ENCODE measurements around the gene HYOU1.

DNA sequence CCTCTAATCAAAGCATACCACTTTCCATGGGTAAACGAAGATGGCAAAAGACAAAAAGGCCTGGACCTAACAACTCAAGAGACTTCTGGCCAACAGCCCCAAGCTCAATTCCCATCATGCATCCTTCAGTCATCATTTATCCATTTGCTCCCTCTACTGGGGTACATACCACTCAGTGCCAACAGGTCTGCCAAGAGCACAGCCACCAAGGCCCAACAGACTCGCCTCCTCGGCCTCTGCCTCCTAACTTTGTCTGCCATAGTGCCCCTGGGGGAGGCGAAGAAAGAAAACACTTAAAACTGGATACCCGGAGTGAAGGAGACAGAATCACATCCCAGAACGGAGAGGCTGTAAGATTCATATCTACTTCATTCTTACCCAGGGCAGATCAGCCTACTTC, 1.1 kb downstream of the HYOU1 start:
- no peak for TF ChIP-seq EP300 (IDR thresholded peaks at IDR 0.05)
- TF ChIP-seq, protein P1, sequence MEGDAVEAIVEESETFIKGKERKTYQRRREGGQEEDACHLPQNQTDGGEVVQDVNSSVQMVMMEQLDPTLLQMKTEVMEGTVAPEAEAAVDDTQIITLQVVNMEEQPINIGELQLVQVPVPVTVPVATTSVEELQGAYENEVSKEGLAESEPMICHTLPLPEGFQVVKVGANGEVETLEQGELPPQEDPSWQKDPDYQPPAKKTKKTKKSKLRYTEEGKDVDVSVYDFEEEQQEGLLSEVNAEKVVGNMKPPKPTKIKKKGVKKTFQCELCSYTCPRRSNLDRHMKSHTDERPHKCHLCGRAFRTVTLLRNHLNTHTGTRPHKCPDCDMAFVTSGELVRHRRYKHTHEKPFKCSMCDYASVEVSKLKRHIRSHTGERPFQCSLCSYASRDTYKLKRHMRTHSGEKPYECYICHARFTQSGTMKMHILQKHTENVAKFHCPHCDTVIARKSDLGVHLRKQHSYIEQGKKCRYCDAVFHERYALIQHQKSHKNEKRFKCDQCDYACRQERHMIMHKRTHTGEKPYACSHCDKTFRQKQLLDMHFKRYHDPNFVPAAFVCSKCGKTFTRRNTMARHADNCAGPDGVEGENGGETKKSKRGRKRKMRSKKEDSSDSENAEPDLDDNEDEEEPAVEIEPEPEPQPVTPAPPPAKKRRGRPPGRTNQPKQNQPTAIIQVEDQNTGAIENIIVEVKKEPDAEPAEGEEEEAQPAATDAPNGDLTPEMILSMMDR (IDR thresholded peaks at IDR 0.05): no peak

Data from sigmoid colon (tissue), 4 donors.